SIG-M5 (cell line): ENCODE data around the gene SLC22A5.
"Not testable (repeated sequence)": the region's sequence is repeated elsewhere in the genome, so short reads cannot be mapped to it uniquely, and the experiment has no call there.

Source experiments
- DNase-seq: peaks from one replicate; lab custom pipeline; 2025; lab: John Stamatoyannopoulos, UW

The SLC22A5 gene

GRCh38 chr5:132388244-132389050, 18.9 kb downstream of the SLC22A5 start:
- no peak for DNase-seq

GRCh38 chr5:132389051-132389331, 19.5 kb downstream of the SLC22A5 start:
- DNase-seq, result no peak

- no peak for DNase-seq
Measured at GRCh38 chr5:132389585-132390286, 20.2 kb downstream of the SLC22A5 start.

- no peak for DNase-seq
Measured at GRCh38 chr5:132391247-132391646, 21.7 kb downstream of the SLC22A5 start.

GRCh38 chr5:132391870-132392269, 22.4 kb downstream of the SLC22A5 start:
- no peak for DNase-seq

- no peak for DNase-seq
Measured at GRCh38 chr5:132392411-132392810, 22.9 kb downstream of the SLC22A5 start.

- DNase-seq, result no peak
Measured at GRCh38 chr5:132392978-132393825, 23.7 kb downstream of the SLC22A5 start.

GRCh38 chr5:132394667-132395259, 25.3 kb downstream of the SLC22A5 start:
- DNase-seq, result no peak

- DNase-seq, result no peak
Measured at GRCh38 chr5:132396589-132397031, 27.1 kb downstream of the SLC22A5 start.

GRCh38 chr5:132397224-132397623, 27.7 kb downstream of the SLC22A5 start:
- DNase-seq, result no peak

- not testable (repeated sequence) for DNase-seq
Measured at GRCh38 chr5:132397936-132398675, 28.6 kb downstream of the SLC22A5 start.

- DNase-seq, result not testable (repeated sequence)
Measured at GRCh38 chr5:132404041-132404440, 34.5 kb downstream of the SLC22A5 start.

- no peak for DNase-seq
Measured at GRCh38 chr5:132405646-132406045, 36.1 kb downstream of the SLC22A5 start.

- no peak for DNase-seq
Measured at GRCh38 chr5:132406144-132406783, 36.8 kb downstream of the SLC22A5 start.

- DNase-seq, result no peak
Measured at GRCh38 chr5:132407970-132408369, 38.5 kb downstream of the SLC22A5 start.

GRCh38 chr5:132408456-132408855, 38.9 kb downstream of the SLC22A5 start:
- DNase-seq, result no peak

GRCh38 chr5:132408965-132409364, 39.5 kb downstream of the SLC22A5 start:
- no peak for DNase-seq

GRCh38 chr5:132410451-132411303, 41.2 kb downstream of the SLC22A5 start:
- DNase-seq, result no peak

GRCh38 chr5:132411304-132412013, 41.9 kb downstream of the SLC22A5 start:
- DNase-seq, result no peak
